Fibroblast of pulmonary artery (primary cell): ENCODE data around the gene ATP1B2.
"Not testable (repeated sequence)": the region's sequence is repeated elsewhere in the genome, so short reads cannot be mapped to it uniquely, and the experiment has no call there.

Experiments used
- DNase-seq: peaks from one replicate; pipeline ENCODE4 v3.0.0-alpha.2; 2010; ENCODE audit warnings: low read depth
- H3K4me3 ChIP-seq: replicated peaks from 2 replicates; pipeline ENCODE4 v1.5.1; 2011; ENCODE audit warnings: low read depth, mild to moderate bottlenecking, control low read depth, low read length, moderate library complexity
- TF ChIP-seq, protein P1 (sequence below): IDR thresholded peaks from 2 replicates; pipeline ENCODE4 v1.5.1; 2011; ENCODE audit warnings: mild to moderate bottlenecking, control low read depth, low read length, inconsistent platforms; ENCODE audit errors: missing control alignments

Gene ATP1B2

DNA sequence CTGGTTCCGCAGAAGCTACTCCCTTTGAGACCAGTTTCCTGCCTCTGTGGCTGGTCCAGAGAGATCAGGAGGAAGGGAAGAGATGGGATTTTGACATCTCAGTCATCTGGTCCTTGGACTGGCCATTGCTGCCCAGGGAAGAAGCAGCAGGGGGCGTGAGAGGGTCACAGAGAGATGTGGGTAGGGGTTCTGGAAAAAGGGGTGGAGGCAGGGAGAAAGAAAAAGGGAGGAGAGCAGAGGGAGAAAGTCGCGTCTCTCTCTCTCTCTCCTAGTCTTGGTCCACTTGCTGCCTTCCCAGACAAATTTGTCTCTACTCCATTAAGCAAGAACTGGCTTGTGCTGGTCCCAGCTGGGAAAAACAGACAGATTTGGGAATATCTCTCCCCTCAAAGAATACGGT is 16.3 kb upstream of the ATP1B2 start:
- DNase-seq, result peak; percentile 64
- no peak overlapping the region for H3K4me3 ChIP-seq
- TF ChIP-seq, protein P1, sequence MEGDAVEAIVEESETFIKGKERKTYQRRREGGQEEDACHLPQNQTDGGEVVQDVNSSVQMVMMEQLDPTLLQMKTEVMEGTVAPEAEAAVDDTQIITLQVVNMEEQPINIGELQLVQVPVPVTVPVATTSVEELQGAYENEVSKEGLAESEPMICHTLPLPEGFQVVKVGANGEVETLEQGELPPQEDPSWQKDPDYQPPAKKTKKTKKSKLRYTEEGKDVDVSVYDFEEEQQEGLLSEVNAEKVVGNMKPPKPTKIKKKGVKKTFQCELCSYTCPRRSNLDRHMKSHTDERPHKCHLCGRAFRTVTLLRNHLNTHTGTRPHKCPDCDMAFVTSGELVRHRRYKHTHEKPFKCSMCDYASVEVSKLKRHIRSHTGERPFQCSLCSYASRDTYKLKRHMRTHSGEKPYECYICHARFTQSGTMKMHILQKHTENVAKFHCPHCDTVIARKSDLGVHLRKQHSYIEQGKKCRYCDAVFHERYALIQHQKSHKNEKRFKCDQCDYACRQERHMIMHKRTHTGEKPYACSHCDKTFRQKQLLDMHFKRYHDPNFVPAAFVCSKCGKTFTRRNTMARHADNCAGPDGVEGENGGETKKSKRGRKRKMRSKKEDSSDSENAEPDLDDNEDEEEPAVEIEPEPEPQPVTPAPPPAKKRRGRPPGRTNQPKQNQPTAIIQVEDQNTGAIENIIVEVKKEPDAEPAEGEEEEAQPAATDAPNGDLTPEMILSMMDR, result peak; percentile 77

DNA sequence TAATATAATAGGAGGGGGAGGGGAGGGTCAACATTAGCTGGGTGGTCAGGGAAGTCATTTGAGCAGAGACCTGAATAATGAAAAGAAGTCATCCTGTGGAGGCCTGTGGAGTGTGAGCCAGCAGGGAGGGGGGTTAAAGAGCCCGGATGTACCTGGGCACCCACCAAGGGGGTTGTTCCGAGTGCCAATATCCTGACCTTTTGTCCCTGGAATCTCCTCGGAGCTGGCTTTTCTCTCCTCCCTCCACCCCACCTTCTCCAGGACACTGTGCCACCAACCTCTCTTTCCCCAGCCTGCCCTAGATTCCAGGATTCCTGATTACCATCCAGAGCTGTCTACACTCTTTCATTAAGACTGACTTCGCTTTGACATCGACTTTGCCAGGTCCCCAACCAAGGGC is 14.6 kb upstream of the ATP1B2 start:
- DNase-seq, result no peak
- H3K4me3 ChIP-seq, result no peak overlapping the region
- TF ChIP-seq, protein P1, result no peak

DNA sequence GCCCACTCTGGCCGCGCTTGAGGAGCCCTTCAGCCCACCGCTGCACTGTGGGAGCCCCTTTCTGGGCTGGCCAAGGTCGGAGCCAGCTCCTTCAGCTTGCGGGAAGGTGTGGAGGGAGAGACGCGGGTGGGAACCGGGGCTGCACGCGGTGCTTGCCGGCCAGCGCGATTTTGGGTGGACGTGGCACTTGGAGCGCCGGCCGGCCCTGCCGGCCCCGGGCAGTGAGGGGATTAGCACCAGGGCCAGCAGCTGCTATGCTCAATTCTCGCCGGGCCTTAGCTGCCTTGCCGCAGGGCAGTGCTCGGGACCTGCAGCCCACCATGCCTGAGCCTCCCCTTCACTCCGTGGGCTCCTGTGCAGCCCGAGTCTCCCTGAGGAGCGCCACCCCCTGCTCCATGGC is 9.9 kb upstream of the ATP1B2 start:
- TF ChIP-seq, protein P1, result no peak
- DNase-seq, result no peak

DNA sequence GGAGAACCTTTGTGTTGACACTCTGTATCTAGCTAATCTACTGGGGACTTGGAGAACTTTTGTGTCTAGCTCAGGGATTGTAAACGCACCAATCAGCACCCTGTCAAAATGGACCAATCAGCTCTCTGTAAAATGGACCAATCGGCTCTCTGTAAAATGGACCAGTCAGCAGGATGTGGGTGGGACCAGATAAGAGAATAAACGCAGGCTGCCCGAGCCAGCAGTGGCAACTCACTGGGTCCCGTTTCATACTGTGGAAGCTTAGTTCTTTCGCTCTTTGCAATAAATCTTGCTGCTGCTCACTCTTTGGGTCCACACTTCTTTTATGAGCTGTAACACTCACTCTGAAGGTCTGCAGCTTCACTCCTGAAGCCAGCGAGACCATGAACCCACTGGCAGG is 9.1 kb upstream of the ATP1B2 start:
- H3K4me3 ChIP-seq, DNase-seq: not testable (repeated sequence)

More for the DNA sequence above, 9.9 kb upstream of the ATP1B2 start:
- no peak overlapping the region for H3K4me3 ChIP-seq

DNA sequence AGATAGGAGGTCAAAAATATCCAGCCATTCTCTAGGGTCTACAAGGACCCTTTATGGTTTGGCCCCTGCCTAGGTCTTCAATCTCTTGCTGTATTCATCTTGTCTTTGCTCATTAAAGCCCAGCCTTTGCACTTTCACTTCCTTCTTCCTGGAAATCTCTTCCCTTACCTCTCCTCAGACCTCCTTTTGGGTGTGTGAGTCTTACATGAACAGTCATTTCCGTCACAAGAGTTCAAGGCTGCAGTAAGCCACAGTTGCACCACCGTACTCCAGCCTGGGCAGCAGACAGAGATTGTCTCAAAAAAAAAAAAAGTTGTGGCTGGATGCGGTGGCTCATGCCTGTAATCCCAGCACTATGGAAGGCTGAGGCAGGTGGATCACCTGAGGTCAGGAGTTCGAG is 6.0 kb upstream of the ATP1B2 start:
- no peak overlapping the region for H3K4me3 ChIP-seq
- no peak for DNase-seq
- TF ChIP-seq, protein P1, result no peak

DNA sequence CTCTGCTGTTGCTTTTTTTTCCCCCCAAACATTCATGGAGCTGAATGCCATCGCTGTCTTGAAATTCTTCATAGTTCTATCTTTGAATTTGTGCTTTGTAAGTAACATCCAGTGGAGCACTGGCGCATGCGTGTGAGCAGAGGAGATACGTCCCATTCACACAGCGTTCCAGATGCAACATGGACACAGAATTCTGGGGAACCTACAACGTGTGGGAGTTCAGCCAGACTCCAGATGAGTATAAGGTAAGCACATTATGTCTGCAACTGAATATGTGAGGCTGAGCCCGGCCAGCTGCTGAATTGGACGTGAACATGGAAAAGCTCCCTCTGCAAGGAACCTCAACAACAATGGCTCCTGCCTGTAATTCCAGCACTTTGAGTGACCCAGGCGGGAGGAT is 4.3 kb upstream of the ATP1B2 start:
- no peak overlapping the region for H3K4me3 ChIP-seq
- no peak for DNase-seq
- TF ChIP-seq, protein P1, result no peak

DNA sequence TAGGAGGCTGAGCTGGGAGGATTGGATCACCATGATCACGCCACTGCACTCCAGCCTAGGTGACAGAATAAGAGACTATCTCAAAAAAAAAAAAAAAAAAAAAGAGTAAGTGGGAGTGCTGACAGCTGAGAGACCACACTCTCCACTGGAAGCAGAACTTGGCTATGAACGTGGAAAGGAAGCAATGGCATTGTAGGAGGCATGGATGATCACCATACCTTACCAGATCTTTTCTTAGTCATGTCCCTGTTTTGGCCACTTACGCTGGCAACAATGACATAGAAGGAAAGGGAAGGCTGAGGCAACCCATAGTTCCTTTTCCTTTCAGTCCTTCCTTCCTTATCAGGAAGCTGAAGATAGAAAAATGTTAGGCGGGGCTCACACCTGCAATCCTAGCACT is 3.7 kb upstream of the ATP1B2 start:
- DNase-seq, result no peak
- no peak overlapping the region for H3K4me3 ChIP-seq
- TF ChIP-seq, protein P1, result no peak
